Measurements from ENCODE around the gene METTL6.

METTL6 gene, protein sequence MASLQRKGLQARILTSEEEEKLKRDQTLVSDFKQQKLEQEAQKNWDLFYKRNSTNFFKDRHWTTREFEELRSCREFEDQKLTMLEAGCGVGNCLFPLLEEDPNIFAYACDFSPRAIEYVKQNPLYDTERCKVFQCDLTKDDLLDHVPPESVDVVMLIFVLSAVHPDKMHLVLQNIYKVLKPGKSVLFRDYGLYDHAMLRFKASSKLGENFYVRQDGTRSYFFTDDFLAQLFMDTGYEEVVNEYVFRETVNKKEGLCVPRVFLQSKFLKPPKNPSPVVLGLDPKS

DNA sequence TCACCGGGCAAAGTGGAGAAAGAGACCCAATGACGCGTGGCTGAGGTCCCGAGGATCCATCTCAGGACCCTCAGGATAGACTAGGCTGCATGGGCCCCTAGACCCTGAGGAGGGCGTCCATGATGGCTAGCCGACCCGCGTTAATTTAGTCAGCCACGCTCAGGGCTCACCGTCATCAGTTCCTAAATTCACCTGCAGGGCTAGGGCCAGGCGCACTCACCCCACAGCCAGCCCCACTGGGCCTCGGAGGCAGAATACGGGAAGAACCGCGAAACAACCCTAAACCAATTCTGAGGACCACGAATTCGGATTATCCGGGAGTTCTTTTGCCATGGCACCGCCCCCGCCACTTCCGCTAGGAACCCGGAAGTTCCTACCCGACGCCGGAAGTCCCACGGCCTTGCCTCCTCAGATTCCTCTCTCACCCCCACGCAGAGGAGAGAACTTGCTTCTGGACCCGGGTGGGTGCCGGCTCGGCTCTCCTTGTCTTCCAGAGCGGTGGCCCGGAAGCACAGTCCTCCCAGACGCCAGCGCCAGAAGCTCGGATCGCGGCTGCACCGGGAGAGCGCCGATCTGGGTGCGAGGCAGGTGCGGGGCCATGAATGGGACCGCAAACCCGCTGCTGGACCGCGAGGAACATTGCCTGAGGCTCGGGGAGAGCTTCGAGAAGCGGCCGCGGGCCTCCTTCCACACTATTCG lies at the start of gene METTL6, which contains the start of gene EAF1:
TSS of gene METTL6 (minus strand) at position 363 of the 699 bp plus-strand sequence. CDS start 1,033 bp downstream, outside the sequence.
TSS of gene EAF1 (plus strand) at position 417 of the 699 bp plus-strand sequence. CDS start at position 599, 182 bp downstream.
- Histone ChIP-seq H3K4me3 (ENCODE audit: low read length) (peak within 1 kb of the TSS; percentile 99), H3K9ac (ENCODE audit: low read length) (peak within 1 kb of the TSS; percentile 97), H3K27me3 (ENCODE audit: control insufficient read depth, insufficient read depth, low read length) (no peaks in the 10 kb centered on the region), H3K9me3 (ENCODE audit: control insufficient read depth, low read length) (no peaks in the 10 kb centered on the region), H3K36me3 (ENCODE audit: control insufficient read depth, insufficient read depth, low read length) (no peaks in the 10 kb centered on the region), H3K4me1 (ENCODE audit: control insufficient read depth, insufficient read depth, low read length) (peaks cover 3% of the 10 kb centered on the region)

DNA sequence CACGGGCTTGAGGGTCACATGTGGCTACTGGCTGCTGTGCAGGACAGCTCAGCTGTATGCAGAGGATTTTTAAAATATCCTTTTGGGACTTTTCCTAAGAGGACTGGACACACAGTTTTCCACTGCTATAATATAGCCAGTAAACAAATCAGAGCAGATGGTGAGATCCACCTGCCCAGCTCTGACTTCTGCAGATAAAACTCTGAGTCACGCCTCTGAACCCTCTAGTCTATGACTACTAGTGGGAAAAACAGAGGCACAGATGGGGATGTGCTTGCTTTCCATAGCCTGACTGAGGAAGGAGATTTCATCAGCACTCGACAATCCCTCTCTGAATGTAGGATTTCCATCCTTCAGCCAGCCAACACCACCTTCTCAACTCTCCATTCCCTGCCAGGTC lies 49.0 kb upstream of the METTL6 start:
- H3K4me1 ChIP-seq (ENCODE audit: control insufficient read depth, insufficient read depth, low read length) = no peaks in the 10 kb centered on the region
- H3K9ac ChIP-seq (ENCODE audit: low read length) = no peak overlapping the region
- no peak overlapping the region for H3K4me3 ChIP-seq (ENCODE audit: low read length)
- H3K9me3 ChIP-seq (ENCODE audit: control insufficient read depth, low read length) = no peaks in the 10 kb centered on the region
- no peaks in the 10 kb centered on the region for H3K27me3 ChIP-seq (ENCODE audit: control insufficient read depth, insufficient read depth, low read length)
- H3K36me3 ChIP-seq (ENCODE audit: control insufficient read depth, insufficient read depth, low read length) = no peaks in the 10 kb centered on the region

DNA sequence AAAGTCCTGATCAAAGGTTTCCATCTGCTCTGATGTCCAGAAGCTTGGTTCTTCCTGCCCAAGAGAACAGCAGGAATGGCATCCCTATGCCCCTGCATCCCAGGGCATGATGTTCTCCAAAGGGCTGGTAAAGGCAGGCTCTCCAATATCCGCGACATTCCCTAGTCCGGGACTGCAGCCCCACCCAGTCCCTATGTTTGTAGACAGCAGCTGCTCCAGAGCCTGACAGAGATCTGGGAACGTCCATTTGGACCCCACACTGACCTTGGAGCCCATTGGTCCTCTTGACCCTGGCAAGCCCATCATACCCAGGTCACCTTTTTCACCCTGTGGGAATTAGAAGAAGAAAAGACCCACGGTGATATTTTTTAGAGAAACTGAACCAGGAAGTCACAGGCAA lies 47.8 kb upstream of the METTL6 start:
- H3K4me3 ChIP-seq (ENCODE audit: low read length) = no peak overlapping the region
- no peak overlapping the region for H3K9ac ChIP-seq (ENCODE audit: low read length)
- H3K27me3 ChIP-seq (ENCODE audit: control insufficient read depth, insufficient read depth, low read length) = no peaks in the 10 kb centered on the region
- H3K4me1 ChIP-seq (ENCODE audit: control insufficient read depth, insufficient read depth, low read length) = no peaks in the 10 kb centered on the region
- H3K36me3 ChIP-seq (ENCODE audit: control insufficient read depth, insufficient read depth, low read length) = no peaks in the 10 kb centered on the region
- H3K9me3 ChIP-seq (ENCODE audit: control insufficient read depth, low read length) = no peaks in the 10 kb centered on the region

DNA sequence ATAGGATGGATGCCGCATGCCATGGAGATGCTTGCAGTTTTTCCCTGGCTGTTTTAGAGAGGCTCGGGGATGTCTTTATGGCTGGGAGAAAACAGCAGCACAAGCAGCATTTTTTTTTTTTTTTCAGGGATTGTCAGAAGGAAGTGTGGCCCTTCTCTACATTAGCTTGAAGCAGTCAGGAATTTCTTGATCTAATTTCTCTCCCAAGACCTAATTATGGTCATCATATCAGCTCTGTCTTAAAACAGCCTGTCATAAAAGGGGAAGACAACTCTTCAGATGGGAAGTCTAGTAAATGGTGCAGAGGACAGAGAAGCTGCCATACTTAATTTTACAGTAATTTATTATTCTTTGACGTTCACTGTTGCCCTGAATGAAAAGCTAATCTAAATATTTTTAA lies 44.5 kb upstream of the METTL6 start:
- Histone ChIP-seq H3K9ac (ENCODE audit: low read length) (no peak overlapping the region), H3K9me3 (ENCODE audit: control insufficient read depth, low read length) (no peaks in the 10 kb centered on the region), H3K27me3 (ENCODE audit: control insufficient read depth, insufficient read depth, low read length) (no peaks in the 10 kb centered on the region)

DNA sequence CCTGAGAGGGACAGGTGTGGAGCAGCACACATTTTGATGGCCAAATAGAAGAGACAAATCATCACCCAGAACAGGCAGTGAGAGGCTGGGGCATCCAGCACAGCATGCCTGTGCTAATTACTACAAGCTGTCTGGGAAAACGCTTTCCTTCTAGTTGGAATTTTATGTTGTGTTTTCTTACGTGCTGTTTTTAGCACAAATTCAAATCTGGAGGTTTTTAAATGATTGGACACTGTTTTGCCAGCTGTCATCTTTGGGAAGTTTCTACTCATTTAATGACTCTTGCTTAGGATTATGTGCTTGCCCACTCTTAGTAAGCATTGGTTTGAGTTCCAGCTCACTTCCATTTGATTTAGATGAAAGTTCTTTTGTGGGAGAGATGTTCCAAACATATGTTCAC lies 43.5 kb upstream of the METTL6 start:
- Histone ChIP-seq H3K9ac (ENCODE audit: low read length) (no peak overlapping the region), H3K27me3 (ENCODE audit: control insufficient read depth, insufficient read depth, low read length) (no peaks in the 10 kb centered on the region), H3K36me3 (ENCODE audit: control insufficient read depth, insufficient read depth, low read length) (no peaks in the 10 kb centered on the region), H3K9me3 (ENCODE audit: control insufficient read depth, low read length) (no peaks in the 10 kb centered on the region), H3K4me1 (ENCODE audit: control insufficient read depth, insufficient read depth, low read length) (no peaks in the 10 kb centered on the region), H3K4me3 (ENCODE audit: low read length) (no peak overlapping the region)

More for the DNA sequence above, 44.5 kb upstream of the METTL6 start:
- no peaks in the 10 kb centered on the region for H3K4me1 ChIP-seq (ENCODE audit: control insufficient read depth, insufficient read depth, low read length)
- H3K4me3 ChIP-seq (ENCODE audit: low read length) = no peak overlapping the region
- H3K36me3 ChIP-seq (ENCODE audit: control insufficient read depth, insufficient read depth, low read length) = no peaks in the 10 kb centered on the region

DNA sequence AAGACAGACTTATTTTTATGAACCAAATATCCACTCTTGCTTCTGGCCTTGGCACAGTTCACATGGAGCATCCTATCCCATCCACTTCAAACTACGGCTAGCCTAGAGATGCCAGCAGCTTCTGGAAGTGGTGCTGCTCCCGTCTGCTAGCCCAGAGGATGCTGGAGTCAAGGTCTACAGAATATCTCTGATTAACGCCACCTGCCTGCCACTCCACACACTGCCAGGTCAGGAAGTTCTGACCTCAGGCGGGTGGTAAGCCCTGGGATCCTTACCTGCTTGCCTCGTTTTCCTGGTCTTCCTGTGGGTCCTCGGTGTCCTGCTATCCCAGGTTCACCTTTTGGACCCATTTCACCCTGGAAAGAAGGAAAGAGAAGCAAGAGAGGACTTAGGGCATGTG lies 42.9 kb upstream of the METTL6 start:
- Histone ChIP-seq H3K36me3 (ENCODE audit: control insufficient read depth, insufficient read depth, low read length) (no peaks in the 10 kb centered on the region), H3K27me3 (ENCODE audit: control insufficient read depth, insufficient read depth, low read length) (no peaks in the 10 kb centered on the region), H3K9me3 (ENCODE audit: control insufficient read depth, low read length) (no peaks in the 10 kb centered on the region), H3K4me1 (ENCODE audit: control insufficient read depth, insufficient read depth, low read length) (no peaks in the 10 kb centered on the region), H3K4me3 (ENCODE audit: low read length) (no peak overlapping the region), H3K9ac (ENCODE audit: low read length) (no peak overlapping the region)

DNA sequence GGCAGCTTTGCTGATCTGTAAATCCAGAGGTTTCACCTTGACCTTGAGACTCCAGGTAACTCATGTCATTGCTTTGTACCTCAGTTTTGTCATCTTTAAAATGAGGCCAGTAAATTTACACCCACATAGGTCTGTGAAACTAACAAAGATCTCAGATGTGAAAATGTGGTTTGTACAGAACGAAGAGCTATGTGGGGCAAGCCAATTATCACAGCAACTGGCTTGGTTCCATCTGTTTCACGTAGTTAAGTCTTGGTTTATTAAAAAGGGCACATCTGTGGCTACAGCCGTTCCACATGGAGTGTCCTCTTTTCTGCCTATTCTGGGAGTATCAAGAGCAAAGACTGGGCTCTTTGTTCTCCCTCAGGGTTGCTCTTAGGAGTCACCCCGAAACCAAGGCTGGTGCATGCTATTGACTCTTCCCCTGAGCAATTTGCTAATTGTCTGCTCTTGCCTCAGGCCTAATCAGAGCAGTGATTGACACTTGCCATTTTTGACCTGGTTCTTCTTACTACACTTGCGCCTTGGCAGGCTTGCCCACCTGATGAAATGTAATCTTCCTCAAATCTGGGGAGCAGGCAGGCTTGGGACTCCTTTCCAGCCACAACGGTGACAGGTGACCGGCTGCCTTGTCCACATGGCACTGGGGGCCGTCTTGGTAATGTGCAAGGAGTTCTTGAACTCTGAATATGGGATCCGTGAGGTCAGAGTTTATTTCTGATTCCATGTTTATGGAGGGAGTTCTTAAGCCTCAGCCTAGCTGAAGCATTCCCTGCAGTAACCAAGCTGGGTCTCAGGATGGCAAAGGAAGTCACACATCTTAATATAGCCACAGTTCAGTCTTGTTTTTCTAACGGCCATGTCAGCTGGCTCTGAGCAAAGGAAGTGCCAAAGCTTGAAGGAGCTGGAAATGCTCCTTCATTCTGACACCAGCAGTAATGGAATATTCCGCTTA lies 40.2 kb upstream of the METTL6 start:
- Histone ChIP-seq H3K4me1 (ENCODE audit: control insufficient read depth, insufficient read depth, low read length) (no peaks in the 10 kb centered on the region), H3K36me3 (ENCODE audit: control insufficient read depth, insufficient read depth, low read length) (no peaks in the 10 kb centered on the region), H3K4me3 (ENCODE audit: low read length) (no peak overlapping the region), H3K9ac (ENCODE audit: low read length) (no peak overlapping the region), H3K27me3 (ENCODE audit: control insufficient read depth, insufficient read depth, low read length) (no peaks in the 10 kb centered on the region), H3K9me3 (ENCODE audit: control insufficient read depth, low read length) (no peaks in the 10 kb centered on the region)

DNA sequence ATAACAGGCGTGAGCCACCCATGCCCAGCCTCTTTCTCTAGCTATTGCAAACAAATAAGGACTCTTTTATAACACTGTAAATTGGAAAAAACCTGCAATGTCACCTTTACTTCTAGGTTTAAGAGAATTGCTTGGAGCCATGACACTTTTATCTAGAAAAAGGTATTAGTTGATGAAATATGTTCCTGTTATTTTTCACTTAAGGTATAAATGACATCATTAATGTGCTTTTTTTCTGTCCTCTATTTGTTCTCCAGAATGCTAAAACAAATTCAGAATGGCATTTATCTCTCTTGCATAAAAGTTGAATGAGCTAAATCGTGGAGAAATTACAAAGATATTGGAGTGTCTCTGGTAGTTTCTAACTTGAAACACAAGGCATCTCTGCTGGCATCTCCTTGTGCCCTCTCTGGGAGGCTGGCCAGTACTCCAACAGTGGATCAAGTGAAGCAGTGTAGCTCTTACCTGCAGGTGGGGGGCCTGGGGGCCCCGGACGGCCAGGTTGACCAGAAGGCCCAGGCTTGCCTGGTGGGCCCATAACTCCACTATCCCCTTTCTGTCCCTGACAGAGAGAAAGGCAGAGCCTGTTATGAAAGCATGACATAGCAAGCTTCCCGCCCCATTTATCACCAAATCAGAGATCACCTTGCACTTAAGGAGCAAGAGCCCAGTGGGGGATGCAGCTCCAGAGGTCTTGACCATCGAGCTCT lies 38.7 kb upstream of the METTL6 start:
- Histone ChIP-seq H3K36me3 (ENCODE audit: control insufficient read depth, insufficient read depth, low read length) (no peaks in the 10 kb centered on the region), H3K27me3 (ENCODE audit: control insufficient read depth, insufficient read depth, low read length) (no peaks in the 10 kb centered on the region), H3K9me3 (ENCODE audit: control insufficient read depth, low read length) (no peaks in the 10 kb centered on the region), H3K4me3 (ENCODE audit: low read length) (no peak overlapping the region), H3K4me1 (ENCODE audit: control insufficient read depth, insufficient read depth, low read length) (no peaks in the 10 kb centered on the region), H3K9ac (ENCODE audit: low read length) (no peak overlapping the region)

DNA sequence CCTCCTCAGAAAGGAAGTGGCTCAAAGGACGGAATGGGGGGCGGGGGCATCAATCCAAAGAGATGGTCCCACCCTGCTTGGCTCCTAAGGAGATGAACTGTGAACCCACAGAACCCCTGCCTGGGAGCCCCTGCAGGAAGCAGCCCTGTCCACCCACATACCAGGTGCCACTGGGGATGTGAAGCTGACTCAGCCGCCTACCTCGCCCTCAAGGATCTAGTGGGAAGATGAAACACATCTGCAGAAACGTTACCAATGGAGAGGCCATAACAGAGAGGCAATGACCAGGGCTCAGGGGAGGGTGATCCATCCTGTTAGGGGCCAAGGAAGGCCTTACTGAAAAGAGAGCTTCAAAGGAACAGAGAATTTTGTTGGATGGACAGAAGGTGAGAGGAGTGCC lies 35.1 kb upstream of the METTL6 start:
- H3K9ac ChIP-seq (ENCODE audit: low read length) = no peak overlapping the region
- no peaks in the 10 kb centered on the region for H3K9me3 ChIP-seq (ENCODE audit: control insufficient read depth, low read length)
- H3K36me3 ChIP-seq (ENCODE audit: control insufficient read depth, insufficient read depth, low read length) = no peaks in the 10 kb centered on the region
- no peaks in the 10 kb centered on the region for H3K27me3 ChIP-seq (ENCODE audit: control insufficient read depth, insufficient read depth, low read length)
- H3K4me3 ChIP-seq (ENCODE audit: low read length) = no peak overlapping the region
- H3K4me1 ChIP-seq (ENCODE audit: control insufficient read depth, insufficient read depth, low read length) = no peaks in the 10 kb centered on the region

DNA sequence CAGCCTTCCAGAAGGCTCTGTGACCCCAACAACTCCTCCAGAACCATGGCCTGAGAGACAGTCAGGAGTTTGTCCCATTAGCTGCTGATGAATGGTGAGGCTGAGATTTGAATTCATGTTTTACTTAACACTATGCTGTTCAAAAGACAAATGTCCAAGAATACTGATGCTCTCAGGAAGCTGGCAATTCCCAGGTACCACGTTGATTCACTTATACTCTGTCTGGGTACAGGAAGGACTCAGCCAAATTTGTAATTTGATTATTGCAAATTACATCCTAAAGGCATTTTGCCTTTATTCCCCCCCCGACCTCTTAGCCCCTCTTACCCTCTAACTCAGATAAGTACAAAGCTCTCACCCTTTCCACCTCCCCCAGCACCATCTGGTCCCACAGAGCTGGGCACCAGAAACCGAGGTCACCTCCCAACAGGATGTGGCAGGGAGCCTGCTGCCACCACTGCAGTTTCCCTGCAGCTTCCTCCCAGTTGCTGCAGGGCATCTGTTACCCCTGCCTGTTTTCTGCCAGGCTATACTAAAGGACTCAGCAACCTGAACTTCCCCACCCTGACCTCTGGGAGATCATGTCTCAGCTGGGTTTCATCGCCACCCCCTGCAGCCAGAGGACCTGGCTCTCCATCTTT lies 33.7 kb upstream of the METTL6 start:
- Histone ChIP-seq H3K9ac (ENCODE audit: low read length) (no peak overlapping the region), H3K9me3 (ENCODE audit: control insufficient read depth, low read length) (no peaks in the 10 kb centered on the region), H3K36me3 (ENCODE audit: control insufficient read depth, insufficient read depth, low read length) (no peaks in the 10 kb centered on the region), H3K4me3 (ENCODE audit: low read length) (no peak overlapping the region), H3K27me3 (ENCODE audit: control insufficient read depth, insufficient read depth, low read length) (no peaks in the 10 kb centered on the region), H3K4me1 (ENCODE audit: control insufficient read depth, insufficient read depth, low read length) (no peaks in the 10 kb centered on the region)

DNA sequence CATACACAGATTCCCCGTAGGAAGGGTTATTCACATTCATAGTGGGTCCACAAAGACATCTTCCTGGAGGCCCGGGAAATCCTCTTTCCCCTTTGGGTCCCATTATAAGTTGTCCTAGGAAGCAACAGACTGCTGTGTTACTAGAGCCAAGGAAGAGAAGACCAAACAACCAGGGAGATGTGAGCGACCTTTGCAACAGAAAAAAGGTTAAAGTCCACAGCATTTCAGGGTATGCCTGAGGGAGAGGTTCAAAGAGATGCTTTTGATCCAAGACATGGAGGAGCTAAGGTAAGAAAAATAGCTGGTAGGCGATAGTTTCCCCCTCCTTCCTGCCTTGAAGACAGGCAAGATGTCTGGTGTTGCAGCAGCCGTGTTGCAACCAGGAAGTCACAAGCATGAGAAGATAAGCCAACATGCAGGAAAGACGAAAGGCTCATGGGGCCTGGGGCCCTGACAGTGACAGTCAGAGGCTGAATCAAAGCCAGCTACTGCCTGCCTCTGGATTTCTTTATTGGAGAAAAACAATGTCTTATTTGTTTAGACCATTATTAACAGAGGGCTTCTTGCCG lies 31.0 kb upstream of the METTL6 start:
- Histone ChIP-seq H3K9ac (ENCODE audit: low read length) (no peak overlapping the region), H3K27me3 (ENCODE audit: control insufficient read depth, insufficient read depth, low read length) (no peaks in the 10 kb centered on the region), H3K4me3 (ENCODE audit: low read length) (no peak overlapping the region), H3K36me3 (ENCODE audit: control insufficient read depth, insufficient read depth, low read length) (no peaks in the 10 kb centered on the region), H3K4me1 (ENCODE audit: control insufficient read depth, insufficient read depth, low read length) (no peaks in the 10 kb centered on the region), H3K9me3 (ENCODE audit: control insufficient read depth, low read length) (no peaks in the 10 kb centered on the region)

Data from mucosa of stomach (tissue), 1 donor.